Muscle of back (tissue), 11 donors: ENCODE data around the gene EPM2A. TPM values are rescaled to one million over a fixed set of nuclear protein-coding genes. Genes with fewer than 3 reads are reported as not detected.

Experiments used
- DNase-seq, 3 donors: peaks; one replicate each; pipeline versions ENCODE4 v3.0.0 to v3.0.0-alpha.2; 2013
- polyA plus RNA-seq, 10 donors: library from polyadenylated mRNA; unstranded; fragments of 120-200 nt; gene quantifications; one replicate each; pipeline ENCODE4 v1.2.1, GENCODE V29; 2013; ENCODE audit not compliant: insufficient read length in 10 of 10

Gene EPM2A
- polyA plus RNA-seq, 10 donors = 11.3 to 21.7 (median 17.0) TPM

- no peak for DNase-seq
Measured at GRCh38 chr6:145688493-145688905, 46.8 kb downstream of the EPM2A start.

GRCh38 chr6:145685932-145686331 lies 49.4 kb downstream of the EPM2A start:
- no peak for DNase-seq

- DNase-seq = no peak
Measured at GRCh38 chr6:145681965-145682364, 53.4 kb downstream of the EPM2A start.

- no peak for DNase-seq
Measured at GRCh38 chr6:145673504-145673903, 61.8 kb downstream of the EPM2A start.

GRCh38 chr6:145670311-145670710 lies 65.0 kb downstream of the EPM2A start:
- peak in 2 of 3 donors; percentile 20 to 34 for DNase-seq

GRCh38 chr6:145669627-145670034 lies 65.7 kb downstream of the EPM2A start:
- peak in 2 of 3 donors; percentile 7 to 64 for DNase-seq

GRCh38 chr6:145668844-145669243 lies 66.5 kb downstream of the EPM2A start:
- DNase-seq = no peak

- no peak for DNase-seq
Measured at GRCh38 chr6:145660676-145661075, 74.6 kb downstream of the EPM2A start.

GRCh38 chr6:145656128-145656527 lies 79.2 kb downstream of the EPM2A start:
- DNase-seq = peak in 1 of 3 donors; percentile 36

GRCh38 chr6:145652572-145652971 lies 82.7 kb downstream of the EPM2A start:
- DNase-seq = no peak

GRCh38 chr6:145651988-145652387 lies 83.3 kb downstream of the EPM2A start:
- DNase-seq = no peak

- DNase-seq = no peak
Measured at GRCh38 chr6:145648149-145648548, 87.2 kb downstream of the EPM2A start.

- no peak for DNase-seq
Measured at GRCh38 chr6:145647602-145648001, 87.7 kb downstream of the EPM2A start.

- no peak for DNase-seq
Measured at GRCh38 chr6:145643760-145644159, 91.6 kb downstream of the EPM2A start.

GRCh38 chr6:145633981-145634627 lies 101.2 kb downstream of the EPM2A start:
- peak; percentile 82 to 90 (median 88) for DNase-seq

GRCh38 chr6:145632971-145633370 lies 102.3 kb downstream of the EPM2A start:
- DNase-seq = no peak

GRCh38 chr6:145631374-145631773 lies 103.9 kb downstream of the EPM2A start:
- no peak for DNase-seq

GRCh38 chr6:145630598-145630997 lies 104.7 kb downstream of the EPM2A start:
- DNase-seq = no peak

GRCh38 chr6:145629478-145629877 lies 105.8 kb downstream of the EPM2A start:
- no peak for DNase-seq

GRCh38 chr6:145627451-145627850 lies 107.9 kb downstream of the EPM2A start:
- no peak for DNase-seq

- DNase-seq = peak in 1 of 3 donors; percentile 24
Measured at GRCh38 chr6:145626857-145627256, 108.5 kb downstream of the EPM2A start.

- DNase-seq = no peak
Measured at GRCh38 chr6:145623231-145623630, 112.1 kb downstream of the EPM2A start.

- no peak for DNase-seq
Measured at GRCh38 chr6:145621776-145622175, 113.5 kb downstream of the EPM2A start.

- DNase-seq = no peak
Measured at GRCh38 chr6:145620088-145620487, 115.2 kb downstream of the EPM2A start.
